Superior temporal gyrus (tissue), 1 donor: ENCODE measurements around the gene MAPKAP1.
"Not testable (repeated sequence)": the region's sequence is repeated elsewhere in the genome, so short reads cannot be mapped to it uniquely, and the experiment has no call there.

Experiments used
- DNase-seq: peaks from one replicate; pipeline ENCODE4 v3.0.0-alpha.2; 2016; ENCODE audit errors: extremely low spot score

MAPKAP1 gene

GRCh38 chr9:125566051-125566450 is 141.0 kb downstream of the MAPKAP1 start:
- DNase-seq: not testable (repeated sequence)

- no peak for DNase-seq
These were observed 141.9 kb downstream of the MAPKAP1 start for GRCh38 chr9:125565126-125565525.

GRCh38 chr9:125564631-125565030 is 142.4 kb downstream of the MAPKAP1 start:
- DNase-seq: no peak

- no peak for DNase-seq
These were observed 145.4 kb downstream of the MAPKAP1 start for GRCh38 chr9:125561509-125562148.

- no peak for DNase-seq
These were observed 147.1 kb downstream of the MAPKAP1 start for GRCh38 chr9:125559894-125560293.

GRCh38 chr9:125559194-125559593 is 147.8 kb downstream of the MAPKAP1 start:
- DNase-seq: no peak

GRCh38 chr9:125558453-125559092 is 148.4 kb downstream of the MAPKAP1 start:
- DNase-seq: peak; percentile 91

GRCh38 chr9:125556046-125556721 is 150.8 kb downstream of the MAPKAP1 start:
- no peak for DNase-seq

- DNase-seq: no peak
These were observed 152.3 kb downstream of the MAPKAP1 start for GRCh38 chr9:125554726-125555125.

GRCh38 chr9:125551781-125552180 is 155.2 kb downstream of the MAPKAP1 start:
- DNase-seq: no peak

GRCh38 chr9:125549891-125550885 is 156.8 kb downstream of the MAPKAP1 start:
- DNase-seq: no peak

GRCh38 chr9:125549465-125549871 is 157.5 kb downstream of the MAPKAP1 start:
- DNase-seq: no peak

GRCh38 chr9:125549039-125549438 is 158.0 kb downstream of the MAPKAP1 start:
- DNase-seq: no peak

- no peak for DNase-seq
These were observed 158.9 kb downstream of the MAPKAP1 start for GRCh38 chr9:125548141-125548540.

- DNase-seq: no peak
These were observed 159.6 kb downstream of the MAPKAP1 start for GRCh38 chr9:125547368-125547767.

- no peak for DNase-seq
These were observed 161.2 kb downstream of the MAPKAP1 start for GRCh38 chr9:125545845-125546244.

- peak; percentile 60 for DNase-seq
These were observed 161.9 kb downstream of the MAPKAP1 start for GRCh38 chr9:125544988-125545651.

GRCh38 chr9:125544484-125544883 is 162.5 kb downstream of the MAPKAP1 start:
- no peak for DNase-seq

- DNase-seq: peak; percentile 35
These were observed 165.2 kb downstream of the MAPKAP1 start for GRCh38 chr9:125541840-125542243.

- no peak for DNase-seq
These were observed 166.5 kb downstream of the MAPKAP1 start for GRCh38 chr9:125540497-125540896.

- DNase-seq: no peak
These were observed 168.9 kb downstream of the MAPKAP1 start for GRCh38 chr9:125538092-125538473.
